Astrocyte of the spinal cord (primary cell): ENCODE measurements around the gene MCM3.

Experiments
- DNase-seq: peaks from one replicate; pipeline ENCODE4 v3.0.0; 2011; ENCODE audit warnings: low read depth, low spot score
- H3K4me3 ChIP-seq: 2 replicates; pipeline ENCODE4 v1.5.1; 2011; ENCODE audit warnings: low read depth, mild to moderate bottlenecking, low read length, moderate library complexity
- CTCF ChIP-seq: IDR thresholded peaks from 2 replicates; pipeline ENCODE4 v1.5.1; 2012; ENCODE audit warnings: low read depth, mild to moderate bottlenecking, low read length, inconsistent platforms
- in situ Hi-C: cut with HindIII; loops from 2 replicates; pipeline ENCODE4 v1.10.0; 2017; ENCODE audit warnings: low sequenced_read_pairs

MCM3 gene

GRCh38 chr6:52326540-52327364 is 42.2 kb upstream of the MCM3 start:
- TF ChIP-seq CTCF = no peak
- H3K4me3 ChIP-seq = no peak overlapping the region
- DNase-seq = no peak
- in situ Hi-C loops = no loop called here

GRCh38 chr6:52325695-52326471 is 41.3 kb upstream of the MCM3 start:
- no peak for DNase-seq
- in situ Hi-C loops = no loop called here

GRCh38 chr6:52324189-52324588 is 39.6 kb upstream of the MCM3 start:
- in situ Hi-C loops = no loop called here
- DNase-seq = no peak
- H3K4me3 ChIP-seq = no peak overlapping the region
- TF ChIP-seq CTCF = no peak

More at GRCh38 chr6:52325695-52326471, 41.3 kb upstream of the MCM3 start:
- no peak overlapping the region for H3K4me3 ChIP-seq
- no peak for TF ChIP-seq CTCF

GRCh38 chr6:52317841-52318581 is 33.5 kb upstream of the MCM3 start:
- H3K4me3 ChIP-seq = no peak overlapping the region
- in situ Hi-C loops = no loop called here
- no peak for TF ChIP-seq CTCF
- peak; percentile 44 for DNase-seq

GRCh38 chr6:52317211-52317610 is 32.7 kb upstream of the MCM3 start:
- H3K4me3 ChIP-seq = no peak overlapping the region
- in situ Hi-C loops = no loop called here
- TF ChIP-seq CTCF = no peak
- DNase-seq = no peak

GRCh38 chr6:52314752-52315151 is 30.2 kb upstream of the MCM3 start:
- no peak for DNase-seq
- no peak for TF ChIP-seq CTCF
- no peak overlapping the region for H3K4me3 ChIP-seq
- in situ Hi-C loops = no loop called here
